SIG-M5 treated with dmso at 0.1 percent for 504 hours (cell line): Measurements from ENCODE around the gene VAV2.

Source experiments
- DNase-seq: peaks from one replicate; lab custom pipeline; 2025; ENCODE audit not compliant: unreplicated experiment; lab: John Stamatoyannopoulos, UW

Gene VAV2

DNA sequence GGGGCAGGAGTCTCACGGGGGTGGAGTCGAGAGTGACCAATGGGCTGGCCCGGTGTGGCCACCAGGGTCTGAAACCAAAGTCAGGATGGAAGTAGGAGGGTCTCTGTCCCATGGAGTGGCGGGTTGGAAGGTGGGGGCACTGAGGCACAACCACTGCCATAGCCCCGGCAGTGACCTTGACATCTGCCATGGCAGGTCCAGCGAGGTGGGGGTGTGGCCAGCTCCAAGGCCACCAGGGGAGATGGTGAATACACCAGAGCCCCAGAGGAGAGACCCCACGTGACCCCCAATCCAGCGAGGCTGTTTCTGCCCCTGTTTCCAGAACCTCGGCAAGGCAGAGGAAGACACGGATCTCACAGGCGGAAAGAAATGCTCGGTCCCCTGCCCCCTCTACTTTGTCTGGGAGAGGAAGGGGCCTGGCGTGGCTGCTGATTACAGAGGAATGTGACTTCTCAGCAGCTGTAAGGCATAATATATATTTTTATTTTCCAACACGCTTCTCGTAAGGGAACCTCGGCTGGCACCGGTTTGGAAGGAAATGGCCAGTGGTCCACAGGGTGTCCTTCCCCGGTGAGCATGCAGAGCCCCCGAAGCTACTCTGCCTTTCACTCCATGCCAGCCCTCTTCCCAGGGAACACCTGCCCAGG is 148.2 kb downstream of the VAV2 start:
- DNase-seq, result no peak

DNA sequence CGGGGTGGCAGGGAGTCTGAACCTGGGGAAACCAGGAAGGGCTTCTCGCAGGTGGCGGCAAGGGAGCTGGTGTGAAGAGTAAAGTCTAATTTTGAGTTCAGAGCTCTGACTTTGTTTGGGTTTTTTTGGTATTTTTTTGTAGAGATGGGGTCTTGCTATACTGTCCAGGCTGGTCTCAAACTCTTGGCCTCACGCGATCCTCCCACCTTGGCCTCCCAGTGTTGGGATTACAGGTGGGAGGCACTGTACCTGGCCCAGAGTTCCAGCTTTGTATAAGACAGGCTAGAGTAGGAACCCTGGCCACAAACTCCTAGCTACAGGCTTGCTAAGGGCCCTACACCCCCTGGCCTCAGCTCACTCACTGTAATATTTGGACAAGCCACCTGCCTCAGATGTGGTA is 148.9 kb downstream of the VAV2 start:
- DNase-seq, result no peak

DNA sequence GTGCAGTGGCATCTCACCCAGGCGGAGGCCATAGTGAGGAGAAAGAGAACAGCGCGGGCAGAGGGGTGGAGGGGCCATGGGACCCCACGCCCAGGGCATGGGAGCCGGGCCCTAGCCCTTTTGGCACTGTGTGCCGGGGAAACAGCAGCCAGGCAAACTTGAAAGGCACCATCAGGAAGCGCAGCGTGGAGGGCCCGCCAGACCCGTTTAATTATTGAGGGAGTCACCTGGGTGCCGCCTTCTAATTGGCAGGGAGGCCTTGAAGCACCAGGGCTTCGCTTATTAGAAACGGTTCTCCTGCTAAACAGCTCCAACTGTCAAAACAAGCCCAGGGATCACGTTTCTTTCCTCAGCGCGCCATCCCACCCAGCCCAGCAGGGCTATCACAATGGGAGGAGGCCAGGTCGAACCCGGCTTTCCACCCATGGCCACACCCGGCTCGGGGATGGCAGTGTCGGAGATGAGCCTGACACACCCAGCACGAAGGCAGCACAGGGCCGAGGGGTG is 149.3 kb downstream of the VAV2 start:
- no peak for DNase-seq

DNA sequence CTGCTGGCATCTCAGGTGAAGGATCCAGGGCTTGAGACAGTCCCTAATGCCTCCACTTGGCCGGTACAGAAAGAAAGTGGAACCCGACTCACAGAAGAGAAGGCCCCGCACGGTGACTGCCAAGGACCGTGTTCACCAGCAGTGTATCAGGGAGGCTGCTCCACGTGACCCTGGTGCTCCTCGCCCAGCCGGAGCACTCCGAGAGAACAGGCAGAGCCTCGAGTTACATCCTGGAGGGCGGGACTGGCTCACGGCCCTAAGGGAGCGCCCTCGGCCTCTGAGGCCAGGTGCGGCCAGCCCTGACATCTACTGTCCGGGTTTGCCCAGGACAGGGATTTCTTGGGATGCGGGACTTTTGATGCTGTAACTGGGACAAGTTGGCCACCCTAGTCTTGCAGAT is 149.9 kb downstream of the VAV2 start:
- no peak for DNase-seq

DNA sequence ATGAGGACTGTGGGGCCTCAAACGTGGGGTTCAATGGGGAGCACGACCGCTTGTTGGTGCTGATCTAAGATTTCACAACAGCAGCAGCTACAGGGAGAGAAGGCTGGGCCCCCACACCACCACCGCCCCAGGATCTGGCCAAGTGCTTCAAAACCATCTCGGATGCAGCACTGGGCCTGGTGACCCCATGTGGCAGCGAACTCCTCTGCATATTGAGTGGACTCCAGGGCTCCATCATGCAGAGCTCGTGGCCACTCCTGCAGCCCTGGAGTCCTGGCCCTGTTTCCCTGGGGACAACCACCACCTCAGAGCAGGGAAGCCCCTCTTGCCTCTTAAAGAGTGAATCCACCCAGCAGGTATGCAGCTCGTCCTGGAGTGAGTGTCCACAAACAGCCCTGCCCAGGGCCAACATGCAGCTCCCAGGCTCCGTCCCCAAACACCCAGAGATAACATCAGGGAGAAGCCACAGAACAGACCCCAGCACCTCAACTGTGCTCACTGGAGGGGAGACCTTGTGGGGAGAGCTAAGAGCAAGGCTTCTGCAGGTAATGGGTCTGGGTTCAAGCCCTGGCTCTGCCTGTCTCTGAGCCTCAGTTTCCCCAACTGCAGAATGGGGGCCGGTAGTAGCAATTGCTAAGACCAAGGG is 150.8 kb downstream of the VAV2 start:
- no peak for DNase-seq

DNA sequence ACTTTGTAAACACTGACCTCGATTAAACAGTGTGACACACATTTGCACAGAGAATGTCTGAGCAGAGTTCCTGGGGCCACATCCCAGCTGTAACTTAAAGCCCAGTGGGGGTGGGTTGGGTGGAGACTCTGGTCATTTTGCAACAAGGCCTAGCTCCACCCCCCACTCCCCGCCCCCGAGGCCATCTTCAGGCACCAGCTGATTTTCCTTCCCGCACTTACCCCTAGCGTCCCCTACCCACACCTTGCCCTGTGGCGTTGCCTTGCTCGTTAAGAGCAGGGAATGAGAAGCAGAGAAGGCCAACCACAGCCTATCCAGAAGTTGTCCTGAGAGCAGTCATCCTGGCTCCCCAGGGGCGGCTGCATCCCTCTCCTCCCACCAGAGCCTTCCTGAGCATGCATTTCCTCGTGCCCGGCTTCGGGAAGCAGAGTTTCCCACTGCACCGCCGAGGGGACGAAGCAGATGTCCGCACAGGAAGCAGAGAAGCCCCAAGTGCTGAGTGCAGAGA is 152.2 kb downstream of the VAV2 start:
- DNase-seq, result no peak

DNA sequence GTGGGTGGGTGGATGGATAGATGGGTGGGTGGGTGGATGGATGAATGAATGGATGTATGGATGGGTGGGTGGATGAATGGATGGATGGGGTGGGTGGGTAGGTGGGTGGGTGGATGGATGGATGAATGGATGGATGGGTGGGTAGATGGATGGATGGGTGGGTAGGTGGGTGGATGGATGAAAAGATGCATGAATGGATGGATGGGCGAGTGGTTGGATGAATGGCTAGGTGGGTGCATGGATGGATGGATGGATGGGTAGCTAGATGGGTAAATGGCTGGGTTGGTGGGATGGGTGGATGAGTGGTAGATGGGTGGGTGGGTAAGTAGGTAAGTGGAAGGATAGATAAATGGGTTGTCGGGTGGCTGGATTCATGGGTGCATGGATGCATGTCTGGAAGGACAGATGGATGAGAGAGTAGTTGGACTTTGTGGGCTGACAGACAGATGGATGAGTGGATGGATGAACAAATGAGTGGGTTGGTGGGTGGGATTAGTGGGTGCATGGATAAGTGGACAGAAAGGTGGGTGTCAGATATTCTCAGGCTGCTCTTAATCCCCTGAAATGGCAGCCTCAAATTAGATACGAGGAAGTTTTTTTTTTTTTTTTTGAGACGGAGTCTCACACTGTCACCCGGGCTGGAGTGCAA is 153.1 kb downstream of the VAV2 start:
- no peak for DNase-seq

DNA sequence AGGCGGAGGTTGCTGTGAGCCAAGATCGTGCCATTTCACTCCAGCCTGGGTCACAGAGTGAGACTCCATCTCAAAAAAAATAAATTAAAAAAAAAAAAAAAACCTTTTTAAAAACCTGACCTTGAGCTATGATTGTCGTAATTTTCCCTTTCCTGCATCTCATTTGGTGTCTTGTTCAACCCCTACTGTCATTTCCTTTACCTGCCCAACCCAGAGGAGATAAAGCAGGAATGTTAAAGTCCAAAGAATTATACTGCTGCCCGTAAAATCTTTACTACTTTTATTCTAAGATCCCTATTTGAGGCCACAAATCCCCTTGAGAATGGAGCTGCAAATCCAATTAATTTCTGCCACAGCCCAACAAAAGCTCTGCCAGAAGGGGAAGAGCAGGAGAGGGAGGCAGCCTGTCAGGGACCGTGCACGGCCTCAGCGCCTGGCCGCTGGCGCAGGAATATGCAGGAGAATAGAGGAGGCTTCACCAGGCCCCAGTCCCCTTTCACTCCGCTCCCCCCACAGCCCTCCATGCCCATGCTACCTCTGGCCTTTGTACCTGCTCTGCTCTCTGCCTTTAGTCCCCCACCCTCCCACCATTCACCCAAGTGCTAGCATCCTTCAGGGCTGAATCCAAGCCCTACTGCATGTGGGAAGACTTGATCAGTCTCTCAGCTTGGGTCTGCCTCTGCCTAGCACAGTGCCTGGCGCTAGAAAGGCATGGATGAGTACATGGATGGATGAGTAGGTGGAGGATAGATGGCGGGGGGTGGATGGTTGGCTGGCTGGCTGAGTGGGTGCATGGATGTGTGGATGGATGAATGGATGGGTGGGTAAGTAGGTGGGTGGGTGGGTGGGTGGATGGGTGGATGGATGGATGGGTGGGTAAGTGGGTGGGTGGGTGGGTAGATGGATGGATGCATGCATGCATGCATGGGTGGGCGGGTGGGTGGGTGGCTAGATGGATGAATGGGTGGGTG is 154.2 kb downstream of the VAV2 start:
- no peak for DNase-seq

DNA sequence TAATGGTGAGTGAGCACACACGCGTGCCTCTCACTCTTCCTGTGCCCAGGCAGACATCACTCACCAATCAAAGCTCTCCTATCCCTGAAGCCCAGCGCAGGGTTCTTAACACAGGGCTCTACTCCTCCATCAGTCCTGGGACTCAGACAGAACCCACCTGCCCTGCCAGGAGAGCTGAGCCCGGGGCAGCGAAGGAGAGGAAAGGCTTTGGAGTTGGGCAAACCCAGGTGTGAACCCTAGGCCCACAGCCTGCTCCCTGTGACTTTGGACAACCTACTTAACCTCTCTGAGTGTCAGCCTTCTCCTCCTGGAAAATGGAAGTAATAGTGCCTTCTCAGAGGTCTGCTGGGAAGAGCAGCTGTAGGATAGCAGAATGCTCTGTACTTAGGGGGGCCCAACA is 155.3 kb downstream of the VAV2 start:
- DNase-seq, result no peak

DNA sequence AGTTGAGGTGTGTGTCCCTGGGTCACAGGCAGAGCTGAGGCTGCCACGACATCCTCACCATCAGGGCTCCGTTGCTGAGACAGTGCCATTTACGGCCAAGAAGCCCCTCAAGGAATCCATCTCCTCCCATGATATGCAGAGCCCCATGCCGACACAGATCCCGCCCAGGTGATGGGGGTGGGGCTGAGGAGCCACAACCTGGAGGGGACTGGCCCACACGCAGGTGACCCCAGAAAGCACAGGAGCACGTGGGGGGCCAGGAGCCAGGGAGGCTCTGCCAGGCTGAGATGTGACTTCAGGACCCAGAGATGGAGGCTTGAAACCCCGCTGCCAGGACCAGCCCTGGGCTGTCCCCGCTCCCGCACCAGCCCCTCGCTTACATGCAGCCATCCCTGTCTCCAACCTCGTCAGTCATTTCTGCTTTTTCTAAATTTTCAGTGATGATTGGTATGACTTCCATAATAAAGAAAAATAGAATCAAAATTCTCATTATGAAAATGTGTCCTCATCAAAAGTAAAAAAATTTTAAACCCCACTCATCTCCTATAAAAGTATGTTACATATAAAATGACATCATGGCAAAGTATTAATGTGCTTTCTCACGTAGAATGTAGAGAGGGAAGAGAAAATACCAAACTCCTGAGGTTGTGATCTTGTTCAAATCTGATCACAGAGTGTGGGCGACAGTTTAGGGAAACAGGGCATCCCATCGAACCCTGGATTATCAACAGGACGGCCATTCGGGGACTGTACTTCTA is 155.9 kb downstream of the VAV2 start:
- no peak for DNase-seq

DNA sequence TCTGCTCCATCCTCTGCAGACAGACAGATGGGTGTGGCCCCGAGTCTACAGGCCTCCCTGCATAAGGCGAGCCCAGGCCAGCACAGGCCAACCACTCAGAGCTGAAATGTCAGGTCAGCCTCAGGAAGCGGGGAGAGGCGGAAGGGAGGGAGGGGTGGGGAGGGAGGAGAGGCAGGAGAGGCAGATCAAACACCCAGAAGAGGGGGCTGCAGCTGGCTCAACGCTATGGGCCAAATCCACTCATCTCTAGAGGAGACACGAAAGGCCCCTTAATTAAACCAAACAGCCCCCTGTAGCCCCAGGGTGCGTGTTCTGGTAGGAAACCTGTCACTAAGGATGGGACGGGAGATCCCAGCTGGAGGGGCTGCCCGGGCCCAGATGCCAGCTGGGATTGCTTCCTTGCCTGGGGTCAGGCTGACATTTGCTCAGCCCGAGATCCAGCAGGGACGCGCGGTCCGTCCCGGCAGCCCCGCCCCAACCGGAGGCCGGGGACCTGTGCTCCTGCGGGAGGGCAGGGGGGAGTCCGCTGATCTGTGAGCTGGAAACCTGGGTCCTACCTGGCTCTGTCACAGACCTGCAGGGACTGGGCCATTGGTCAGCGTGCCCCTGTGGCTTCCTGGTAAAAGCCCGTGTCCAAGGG is 156.7 kb downstream of the VAV2 start:
- no peak for DNase-seq

DNA sequence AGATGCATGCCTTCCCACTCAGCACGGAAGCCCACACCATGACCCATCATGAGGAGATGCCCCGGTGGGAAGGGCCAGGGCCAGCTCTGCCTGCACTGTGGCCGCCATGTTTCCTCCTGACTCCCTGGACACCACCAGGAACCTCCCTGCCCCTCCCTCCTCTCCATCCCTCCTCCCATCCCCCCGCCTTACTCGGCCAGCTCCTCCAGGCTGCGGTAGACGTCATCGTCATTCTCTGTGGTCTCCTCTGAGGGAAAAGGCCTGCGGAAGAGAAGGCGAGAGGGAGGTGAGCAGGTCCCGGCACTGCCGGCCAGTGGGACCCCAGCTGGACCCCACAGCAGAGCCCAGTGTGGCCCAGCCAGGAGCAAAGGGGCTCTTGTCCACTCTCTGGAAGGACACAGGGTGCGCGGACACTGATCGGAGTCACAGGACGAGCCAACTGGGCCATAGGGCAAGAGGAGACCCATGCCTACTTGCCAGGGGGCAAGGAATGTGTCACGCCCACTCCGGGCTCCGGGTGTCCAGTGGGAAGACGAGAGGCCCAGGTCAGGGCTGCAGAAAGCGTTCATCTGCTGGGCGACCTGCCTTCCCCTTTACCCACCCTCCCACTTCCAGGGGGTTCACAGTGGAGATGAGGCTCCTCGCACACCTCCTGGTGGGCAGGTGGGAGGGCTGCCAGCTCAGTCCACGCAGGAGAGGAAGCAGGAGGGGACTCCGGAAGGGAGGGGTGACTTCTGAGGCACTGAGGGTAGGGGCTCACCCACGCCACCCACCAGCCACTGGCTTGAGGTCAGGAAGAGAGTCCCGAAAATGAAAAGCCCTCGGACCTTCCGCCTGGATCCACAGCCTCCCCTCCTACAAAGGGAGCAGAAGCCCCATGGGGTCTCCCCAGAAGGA is 157.8 kb downstream of the VAV2 start:
- DNase-seq, result no peak

DNA sequence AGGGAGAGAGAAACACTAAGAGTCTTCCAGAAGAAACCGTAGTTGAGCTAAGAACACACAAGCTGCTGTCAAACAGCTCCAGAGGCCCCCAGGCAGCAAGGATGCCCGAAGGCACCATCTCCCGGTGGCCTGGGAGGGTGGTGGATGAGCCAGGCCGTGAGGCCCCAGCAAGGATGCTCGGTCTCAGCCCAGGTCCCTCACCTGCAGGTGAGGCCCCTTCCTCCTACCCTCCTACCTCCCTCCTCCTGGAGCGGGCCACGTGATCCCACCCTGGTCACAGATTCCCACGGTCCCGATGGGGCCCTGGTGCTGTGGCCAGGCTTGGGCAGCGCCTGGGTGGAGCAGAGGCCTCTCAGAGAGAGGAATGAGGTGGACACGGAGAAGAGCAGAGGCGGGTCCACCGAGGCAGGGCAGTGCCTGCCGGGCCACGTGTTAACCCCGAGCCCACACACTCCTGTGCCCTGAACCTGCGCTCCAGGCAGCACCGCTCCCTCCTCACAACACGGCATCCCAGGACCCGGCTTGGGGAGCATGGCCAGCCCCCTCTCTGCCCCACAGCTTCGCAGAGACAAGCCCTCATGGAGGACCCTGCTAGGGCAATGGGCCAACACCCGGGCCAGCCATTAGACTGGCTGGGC is 158.6 kb downstream of the VAV2 start:
- no peak for DNase-seq

DNA sequence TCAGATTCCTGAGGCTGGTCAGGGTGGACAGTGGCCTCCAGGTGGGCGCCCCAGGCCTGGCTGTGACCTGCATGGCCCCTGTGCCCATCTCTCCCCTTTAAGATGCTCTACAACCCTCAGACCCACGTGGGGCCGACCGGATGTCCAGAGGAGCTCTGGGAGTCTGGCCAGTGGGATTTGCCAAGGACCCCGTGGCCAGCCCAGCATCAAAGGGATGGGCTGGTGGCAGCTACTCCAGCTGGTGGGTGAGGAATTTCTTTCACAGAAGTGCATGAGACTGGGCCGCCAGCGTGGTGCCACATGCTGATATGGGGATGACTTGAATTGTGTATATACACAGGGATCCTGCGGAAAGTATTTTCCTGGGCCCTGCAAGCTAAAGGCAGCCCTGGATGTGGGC is 159.2 kb downstream of the VAV2 start:
- no peak for DNase-seq

DNA sequence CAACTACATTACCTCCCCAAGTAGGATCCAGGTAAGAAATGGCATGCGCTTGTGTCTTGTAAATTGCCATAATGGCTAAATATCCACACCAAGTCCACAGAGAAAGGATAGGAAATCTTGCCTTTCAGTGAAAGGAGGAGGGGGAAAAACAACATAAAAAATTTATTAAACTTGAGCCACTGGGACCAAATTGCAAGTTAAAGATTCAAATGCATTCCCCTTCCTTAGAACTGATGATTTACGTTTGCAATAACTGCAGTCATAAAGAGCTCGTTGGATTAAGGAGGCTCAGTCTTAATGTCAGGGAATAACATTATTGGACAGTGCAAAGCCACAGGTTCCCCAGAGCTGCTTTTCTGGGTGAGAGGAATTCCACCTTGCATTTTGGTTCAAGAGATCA is 161.4 kb downstream of the VAV2 start:
- DNase-seq, result no peak

DNA sequence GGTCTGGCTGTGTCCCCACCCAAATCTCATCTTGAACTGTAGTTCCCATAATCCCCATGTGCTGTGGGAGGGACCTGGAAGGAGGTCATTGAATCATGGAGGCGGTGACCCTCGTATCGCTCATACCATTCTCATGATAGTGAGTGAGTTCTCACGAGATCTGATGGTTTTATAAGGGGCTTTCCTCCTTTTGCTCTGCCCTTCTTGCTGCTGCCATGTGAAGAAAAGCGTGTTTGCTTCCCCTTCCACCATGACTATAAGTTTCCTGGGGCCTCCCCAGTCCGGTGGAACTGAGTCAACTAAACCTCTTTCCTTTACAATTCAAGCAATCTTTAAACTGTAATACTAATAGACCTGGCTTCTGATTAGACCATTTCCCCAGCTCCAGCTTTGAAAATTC is 161.8 kb downstream of the VAV2 start:
- no peak for DNase-seq

DNA sequence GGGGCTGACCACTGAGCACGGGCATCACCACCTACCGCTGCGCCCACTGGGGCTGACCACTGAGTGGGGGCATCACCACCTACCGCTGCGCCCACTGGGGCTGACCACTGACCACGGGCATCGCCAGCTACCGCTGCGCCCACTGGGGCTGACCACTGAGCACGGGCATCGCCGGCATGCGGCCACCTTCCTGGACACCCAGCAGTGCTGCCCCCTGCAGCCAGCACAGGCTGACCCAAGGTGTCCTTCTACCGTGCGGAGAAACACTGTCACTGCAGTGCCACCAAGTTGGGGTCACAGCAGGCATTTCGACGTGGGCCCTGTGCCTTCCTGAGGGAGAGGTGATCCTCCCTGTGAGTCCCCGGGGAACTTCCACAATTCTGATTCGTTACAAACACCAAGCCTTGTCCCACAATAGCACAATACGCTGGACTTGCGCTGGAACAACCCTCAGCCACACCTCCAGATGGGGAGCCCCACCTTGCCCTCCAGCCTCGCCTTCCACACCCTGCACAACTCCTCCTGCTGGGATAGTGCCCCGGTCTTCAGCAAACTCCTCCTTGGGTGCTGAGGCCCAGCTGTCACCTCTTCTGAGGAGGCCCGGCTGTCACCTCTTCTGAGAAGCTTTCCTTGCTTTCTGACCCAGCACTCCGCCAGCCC is 163.7 kb downstream of the VAV2 start:
- no peak for DNase-seq
